ENCODE results near the gene FAM222A. TPM values are rescaled to one million over a fixed set of nuclear protein-coding genes. Genes with fewer than 3 reads are reported as not detected.
A peak's percentile ranks its signal among the peaks of the same experiment; 100 is the strongest.

Gene FAM222A
- polyA plus RNA-seq, 4 donors = 1.6 to 7.5 (median 4.7) TPM

DNA sequence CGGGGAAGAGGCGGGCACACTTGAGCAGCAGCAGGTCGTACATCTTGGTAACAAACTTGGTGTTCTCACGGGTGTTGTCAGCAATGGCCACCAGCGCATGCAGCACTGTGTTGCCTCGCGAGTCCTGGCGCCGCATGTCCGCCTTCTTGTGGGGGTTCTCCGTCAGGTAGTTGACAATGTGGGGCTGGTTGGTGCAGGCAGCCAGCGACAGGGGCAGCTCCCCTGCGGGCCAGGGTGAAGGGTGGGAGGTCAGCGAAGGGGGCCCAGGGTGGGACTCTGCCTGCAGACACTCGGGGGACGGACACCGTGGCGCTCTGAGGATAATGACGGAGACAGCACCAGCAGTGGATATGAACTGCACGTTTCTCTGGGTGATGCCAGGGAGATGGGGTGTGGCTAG is 85.1 kb downstream of the FAM222A start:
- Histone ChIP-seq H3K36me3 (ENCODE audit: control insufficient read depth in 3 of 3, insufficient read depth in 2 of 3, low read depth in 1 of 3, low read length in 3 of 3) (peaks cover 0 to 5% (median 0%) of the 10 kb centered on the region in 3 donors), H3K4me1 (ENCODE audit: control insufficient read depth in 3 of 3, insufficient read depth in 2 of 3, low read depth in 1 of 3, low read length in 2 of 3) (no peaks in the 10 kb centered on the region), H3K9me3 (ENCODE audit: control insufficient read depth in 2 of 2, insufficient read depth in 1 of 2, low read depth in 1 of 2, low read length in 1 of 2) (no peaks in the 10 kb centered on the region), H3K27ac (ENCODE audit: low read depth in 1 of 3, low read length in 2 of 3) (no peak overlapping the region), H3K4me3 (ENCODE audit: low read depth in 1 of 3, low read length in 3 of 3) (no peak overlapping the region), H3K27me3 (ENCODE audit: control insufficient read depth in 3 of 3, insufficient read depth in 3 of 3, low read length in 3 of 3) (no peaks in the 10 kb centered on the region)
- DNase-seq = no peak
- FAIRE-seq = no peak
- 84 to 89% (median 86%) methylated on average over 20 of the region's 20 CpGs for WGBS, 3 donors

DNA sequence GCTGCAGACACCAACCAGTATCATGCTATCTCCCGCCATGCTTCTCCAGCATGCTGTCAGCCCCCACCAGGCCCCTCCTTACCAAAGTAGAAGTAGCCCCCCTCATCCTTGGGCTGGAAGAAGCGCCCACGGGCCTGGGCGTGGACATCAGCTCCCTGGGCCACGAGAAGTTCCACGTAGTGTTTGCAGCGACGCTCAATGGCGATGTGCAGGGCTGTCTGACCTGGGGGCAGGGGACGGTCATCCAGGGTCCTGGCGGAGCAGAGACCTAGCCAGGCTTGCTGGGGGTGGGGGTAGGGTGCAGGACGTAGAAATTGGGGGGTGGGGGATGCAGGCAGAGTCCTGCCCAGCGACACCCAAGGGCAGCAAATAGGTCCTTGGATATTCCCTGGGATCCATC is 86.9 kb downstream of the FAM222A start:
- Histone ChIP-seq H3K27ac (ENCODE audit: low read depth in 1 of 3, low read length in 2 of 3) (no peak overlapping the region), H3K36me3 (ENCODE audit: control insufficient read depth in 3 of 3, insufficient read depth in 2 of 3, low read depth in 1 of 3, low read length in 3 of 3) (peaks cover 0 to 5% (median 0%) of the 10 kb centered on the region in 3 donors), H3K4me3 (ENCODE audit: low read depth in 1 of 3, low read length in 3 of 3) (no peak overlapping the region), H3K4me1 (ENCODE audit: control insufficient read depth in 3 of 3, insufficient read depth in 2 of 3, low read depth in 1 of 3, low read length in 2 of 3) (no peaks in the 10 kb centered on the region), H3K9me3 (ENCODE audit: control insufficient read depth in 2 of 2, insufficient read depth in 1 of 2, low read depth in 1 of 2, low read length in 1 of 2) (no peaks in the 10 kb centered on the region), H3K27me3 (ENCODE audit: control insufficient read depth in 3 of 3, insufficient read depth in 3 of 3, low read length in 3 of 3) (no peaks in the 10 kb centered on the region)
- 88 to 91% (median 89%) methylated on average over 13 of the region's 13 CpGs for WGBS, 3 donors
- FAIRE-seq (no peak), DNase-seq (no peak)

DNA sequence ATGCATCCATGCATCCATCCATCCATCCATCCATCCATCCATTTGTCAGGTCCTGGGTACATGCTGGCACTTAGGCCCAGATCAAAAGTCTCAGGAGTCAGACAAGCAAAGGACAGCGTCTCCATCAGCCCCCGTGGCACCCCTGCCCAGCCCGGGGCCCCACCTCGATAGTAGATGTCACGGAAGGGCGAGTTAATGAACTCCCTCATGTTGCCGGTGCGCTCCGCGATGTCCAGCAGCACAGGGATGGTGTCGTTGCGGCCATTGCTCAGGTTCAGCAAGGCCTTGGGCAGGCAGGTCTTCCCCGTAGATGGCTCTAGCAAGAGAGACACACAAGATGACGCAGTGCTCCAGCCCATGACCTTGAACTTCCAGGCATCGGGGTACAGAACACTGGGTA is 89.2 kb downstream of the FAM222A start:
- H3K27ac ChIP-seq (ENCODE audit: low read depth in 1 of 3, low read length in 2 of 3) = no peak overlapping the region
- FAIRE-seq = no peak
- 88 to 94% (median 90%) methylated on average over 15 of the region's 15 CpGs for WGBS, 3 donors
- no peak overlapping the region for H3K4me3 ChIP-seq (ENCODE audit: low read depth in 1 of 3, low read length in 3 of 3)
- DNase-seq = no peak
- no peaks in the 10 kb centered on the region for H3K4me1 ChIP-seq (ENCODE audit: control insufficient read depth in 3 of 3, insufficient read depth in 2 of 3, low read depth in 1 of 3, low read length in 2 of 3)
- H3K9me3 ChIP-seq (ENCODE audit: control insufficient read depth in 2 of 2, insufficient read depth in 1 of 2, low read depth in 1 of 2, low read length in 1 of 2) = no peaks in the 10 kb centered on the region
- peaks cover 0 to 5% (median 0%) of the 10 kb centered on the region in 3 donors for H3K36me3 ChIP-seq (ENCODE audit: control insufficient read depth in 3 of 3, insufficient read depth in 2 of 3, low read depth in 1 of 3, low read length in 3 of 3)
- H3K27me3 ChIP-seq (ENCODE audit: control insufficient read depth in 3 of 3, insufficient read depth in 3 of 3, low read length in 3 of 3) = no peaks in the 10 kb centered on the region

DNA sequence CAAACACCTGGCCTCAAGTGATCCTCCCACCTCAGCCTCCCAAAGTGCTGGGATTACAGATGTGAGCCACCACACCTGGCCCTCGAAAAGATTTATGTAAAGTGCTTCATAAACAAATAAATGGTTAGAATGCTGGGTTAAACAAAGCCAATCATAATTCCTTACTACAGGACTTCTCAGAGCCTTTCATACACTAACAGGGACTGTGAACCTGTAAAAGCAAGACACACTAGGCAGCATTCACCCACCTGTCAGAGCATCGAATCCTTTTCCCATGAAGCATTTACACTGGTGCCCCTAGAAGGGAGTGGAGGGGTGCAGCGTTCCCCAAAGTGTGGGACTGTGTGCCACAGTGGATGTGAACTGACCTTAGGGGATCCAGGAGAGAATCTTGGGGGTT is 90.1 kb downstream of the FAM222A start:
- Histone ChIP-seq H3K4me1 (ENCODE audit: control insufficient read depth in 3 of 3, insufficient read depth in 2 of 3, low read depth in 1 of 3, low read length in 2 of 3) (no peaks in the 10 kb centered on the region), H3K4me3 (ENCODE audit: low read depth in 1 of 3, low read length in 3 of 3) (no peak overlapping the region), H3K27ac (ENCODE audit: low read depth in 1 of 3, low read length in 2 of 3) (no peak overlapping the region), H3K36me3 (ENCODE audit: control insufficient read depth in 3 of 3, insufficient read depth in 2 of 3, low read depth in 1 of 3, low read length in 3 of 3) (peaks cover 0 to 2% (median 0%) of the 10 kb centered on the region in 3 donors), H3K27me3 (ENCODE audit: control insufficient read depth in 3 of 3, insufficient read depth in 3 of 3, low read length in 3 of 3) (no peaks in the 10 kb centered on the region), H3K9me3 (ENCODE audit: control insufficient read depth in 2 of 2, insufficient read depth in 1 of 2, low read depth in 1 of 2, low read length in 1 of 2) (no peaks in the 10 kb centered on the region)
- FAIRE-seq (no peak), DNase-seq (no peak)
- whole genome bisulfite sequencing, 3 donors = 69 to 89% (median 69%) methylated on average over 3 of the region's 3 CpGs

DNA sequence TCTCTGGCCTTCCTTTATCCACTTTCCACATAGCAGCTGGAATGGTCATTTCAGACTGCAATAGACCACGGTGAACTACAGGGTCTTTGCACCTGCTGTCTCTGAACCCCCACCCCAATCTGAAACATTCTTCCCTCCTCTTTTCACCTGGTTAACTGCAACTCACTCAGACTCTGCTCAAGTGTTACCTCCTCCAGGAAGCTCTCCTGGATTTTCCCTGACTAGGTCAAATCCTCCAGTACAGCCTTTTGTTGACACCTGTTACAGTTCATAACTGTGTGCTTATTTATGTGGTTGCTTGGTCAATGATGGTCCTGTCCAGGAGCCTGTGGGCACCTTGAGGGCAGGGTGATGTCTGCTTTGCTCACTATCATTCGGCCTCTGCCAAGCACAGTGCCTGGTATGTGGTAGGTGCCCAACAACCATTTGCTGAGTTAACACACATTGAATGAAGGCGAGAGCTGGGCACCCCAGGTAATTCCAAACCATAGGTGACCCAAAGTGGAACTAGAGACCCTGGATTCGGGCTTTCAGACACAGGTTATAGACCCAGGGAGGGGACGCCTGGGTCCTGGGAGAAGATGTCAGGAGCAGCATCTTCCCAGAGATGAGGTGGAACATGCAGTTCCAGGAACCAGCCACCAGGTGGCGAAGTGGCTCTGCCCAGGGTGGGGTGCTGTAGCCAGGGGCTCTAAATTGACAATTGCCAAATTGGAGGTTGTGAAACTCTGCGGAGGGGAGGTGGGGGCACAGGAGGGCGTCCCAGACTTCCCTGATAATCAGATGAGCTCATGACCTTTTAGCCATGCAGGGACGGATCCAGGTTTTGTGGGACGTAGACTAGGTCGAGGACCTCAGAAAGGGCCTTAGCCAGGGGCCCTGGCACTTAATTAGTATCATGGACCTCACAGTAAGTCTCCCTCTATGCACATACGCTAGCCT is 91.5 kb downstream of the FAM222A start:
- H3K4me1 ChIP-seq (ENCODE audit: control insufficient read depth in 3 of 3, insufficient read depth in 2 of 3, low read depth in 1 of 3, low read length in 2 of 3) = no peaks in the 10 kb centered on the region
- peak; percentile 49 to 72 for DNase-seq
- no peak overlapping the region for H3K4me3 ChIP-seq (ENCODE audit: low read depth in 1 of 3, low read length in 3 of 3)
- no peaks in the 10 kb centered on the region for H3K9me3 ChIP-seq (ENCODE audit: control insufficient read depth in 2 of 2, insufficient read depth in 1 of 2, low read depth in 1 of 2, low read length in 1 of 2)
- H3K36me3 ChIP-seq (ENCODE audit: control insufficient read depth in 3 of 3, insufficient read depth in 2 of 3, low read depth in 1 of 3, low read length in 3 of 3) = peaks cover 0 to 2% (median 0%) of the 10 kb centered on the region in 3 donors
- no peak for FAIRE-seq
- H3K27ac ChIP-seq (ENCODE audit: low read depth in 1 of 3, low read length in 2 of 3) = no peak overlapping the region
- no peaks in the 10 kb centered on the region for H3K27me3 ChIP-seq (ENCODE audit: control insufficient read depth in 3 of 3, insufficient read depth in 3 of 3, low read length in 3 of 3)
- 41 to 43% (median 42%) methylated on average over 12 of the region's 12 CpGs for WGBS, 3 donors

DNA sequence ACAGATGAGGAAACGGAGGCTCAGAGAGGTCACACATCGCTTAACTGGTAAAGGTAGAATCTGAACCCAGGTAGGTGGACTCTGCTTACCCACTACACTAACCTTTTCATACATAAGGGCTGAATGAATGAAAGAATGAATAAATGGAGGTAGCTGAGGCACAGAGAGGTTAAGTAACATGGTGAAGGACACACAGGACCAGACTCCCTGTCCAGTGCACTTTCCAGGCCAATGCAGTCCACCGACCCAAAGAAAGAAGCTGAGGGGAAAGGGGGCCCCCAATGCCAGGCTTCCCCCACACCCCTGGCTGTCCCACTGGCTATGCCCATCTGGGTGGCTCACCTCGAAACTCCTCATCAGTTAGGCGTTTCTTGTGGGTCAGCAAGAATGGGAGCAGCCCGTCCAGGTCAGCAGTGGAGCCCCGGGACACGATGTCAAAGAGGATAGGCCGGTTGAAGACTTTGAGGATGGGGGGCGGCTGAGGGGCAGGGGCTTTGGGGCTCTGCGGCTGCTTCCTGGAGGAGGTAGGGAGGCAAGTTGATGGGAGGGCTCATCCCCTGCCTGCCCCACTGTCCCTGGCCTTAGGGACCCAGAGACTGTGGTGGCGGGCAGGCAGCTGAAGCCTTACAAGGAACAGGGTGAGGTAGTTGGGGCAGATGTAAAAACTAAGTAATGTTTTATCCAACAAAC is 94.5 kb downstream of the FAM222A start:
- FAIRE-seq (no peak), DNase-seq (no peak)
- WGBS, 3 donors = 93 to 95% (median 93%) methylated on average over 11 to 12 of the region's 12 CpGs

DNA sequence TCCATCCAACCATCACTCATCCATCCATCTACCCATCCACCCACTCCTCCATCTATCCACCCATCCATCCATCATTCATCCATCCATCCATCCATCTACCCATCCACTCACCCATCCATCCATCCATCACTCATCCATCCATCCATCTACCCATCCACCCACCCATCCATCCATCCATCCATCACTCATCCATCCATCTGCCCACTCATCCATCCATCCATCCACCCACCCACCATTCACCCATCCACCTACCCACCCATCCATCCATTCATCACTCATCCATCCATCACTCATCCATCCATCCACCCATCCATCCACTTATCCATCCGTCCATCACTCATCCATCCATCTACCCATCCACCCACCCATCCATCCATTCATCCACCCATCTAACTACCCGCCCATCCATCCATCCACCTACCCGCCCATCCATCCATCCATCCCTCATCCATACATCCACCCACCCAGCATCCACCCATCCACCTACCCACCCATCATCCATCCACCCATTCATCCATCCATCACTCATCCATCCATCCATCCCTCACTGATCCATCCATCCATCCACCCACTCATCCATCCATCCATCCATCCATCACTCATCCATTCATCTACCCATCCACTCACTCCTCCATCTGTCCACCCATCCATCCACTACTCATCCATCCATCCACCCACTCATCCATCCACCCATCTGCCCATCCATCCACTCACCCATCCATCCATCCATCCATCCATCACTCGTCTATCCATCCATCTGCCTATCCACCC is 95.4 kb downstream of the FAM222A start:
- H3K36me3 ChIP-seq (ENCODE audit: control insufficient read depth in 3 of 3, insufficient read depth in 2 of 3, low read depth in 1 of 3, low read length in 3 of 3) = no peaks in the 10 kb centered on the region
- H3K9me3 ChIP-seq (ENCODE audit: control insufficient read depth in 2 of 2, insufficient read depth in 1 of 2, low read depth in 1 of 2, low read length in 1 of 2) = no peaks in the 10 kb centered on the region
- DNase-seq (no peak), FAIRE-seq (no peak)
- WGBS, 3 donors = 90 to 94% (median 92%) methylated on average over 4 of the region's 4 CpGs
- no peaks in the 10 kb centered on the region for H3K27me3 ChIP-seq (ENCODE audit: control insufficient read depth in 3 of 3, insufficient read depth in 3 of 3, low read length in 3 of 3)
- H3K4me1 ChIP-seq (ENCODE audit: control insufficient read depth in 3 of 3, insufficient read depth in 2 of 3, low read depth in 1 of 3, low read length in 2 of 3) = no peaks in the 10 kb centered on the region
- H3K4me3 ChIP-seq (ENCODE audit: low read depth in 1 of 3, low read length in 3 of 3) = no peak overlapping the region
- no peak overlapping the region for H3K27ac ChIP-seq (ENCODE audit: low read depth in 1 of 3, low read length in 2 of 3)

More for the DNA sequence above, 94.5 kb downstream of the FAM222A start:
- Histone ChIP-seq H3K27ac (ENCODE audit: low read depth in 1 of 3, low read length in 2 of 3) (no peak overlapping the region), H3K4me1 (ENCODE audit: control insufficient read depth in 3 of 3, insufficient read depth in 2 of 3, low read depth in 1 of 3, low read length in 2 of 3) (no peaks in the 10 kb centered on the region), H3K27me3 (ENCODE audit: control insufficient read depth in 3 of 3, insufficient read depth in 3 of 3, low read length in 3 of 3) (no peaks in the 10 kb centered on the region), H3K4me3 (ENCODE audit: low read depth in 1 of 3, low read length in 3 of 3) (no peak overlapping the region), H3K9me3 (ENCODE audit: control insufficient read depth in 2 of 2, insufficient read depth in 1 of 2, low read depth in 1 of 2, low read length in 1 of 2) (no peaks in the 10 kb centered on the region), H3K36me3 (ENCODE audit: control insufficient read depth in 3 of 3, insufficient read depth in 2 of 3, low read depth in 1 of 3, low read length in 3 of 3) (no peaks in the 10 kb centered on the region)

DNA sequence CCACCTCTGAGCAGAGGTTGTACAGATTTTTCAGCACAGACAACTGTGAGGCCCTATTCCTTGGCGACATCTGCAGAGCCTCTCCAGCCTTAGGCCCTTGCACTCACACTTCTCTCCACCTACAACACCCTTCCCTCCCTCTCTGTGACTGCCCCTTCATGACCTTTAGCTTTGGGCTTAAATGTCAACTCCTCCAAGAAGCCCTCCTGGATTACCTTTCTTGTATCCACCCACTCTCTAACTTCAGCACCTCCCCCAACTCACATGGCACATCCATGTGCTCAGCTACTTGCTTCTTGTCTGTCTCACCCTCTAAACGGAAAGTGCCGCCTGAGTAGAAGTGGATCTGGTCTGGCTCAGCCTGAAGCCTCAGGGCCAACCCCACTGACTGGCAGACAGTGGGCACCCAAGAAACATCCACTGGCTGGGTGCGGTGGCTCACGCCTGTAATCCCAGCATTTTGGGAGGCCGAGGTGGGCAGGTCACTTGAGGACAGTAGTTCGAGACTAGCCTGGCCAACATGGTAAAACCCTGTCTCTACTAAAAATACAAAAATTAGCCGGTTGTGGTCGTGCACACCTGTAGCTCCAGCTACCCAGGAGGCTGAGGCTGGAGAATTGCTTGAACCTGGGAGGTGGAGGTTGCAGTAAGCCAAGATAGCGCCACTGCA is 97.5 kb downstream of the FAM222A start:
- Histone ChIP-seq H3K9me3 (ENCODE audit: control insufficient read depth in 2 of 2, insufficient read depth in 1 of 2, low read depth in 1 of 2, low read length in 1 of 2) (no peaks in the 10 kb centered on the region), H3K36me3 (ENCODE audit: control insufficient read depth in 3 of 3, insufficient read depth in 2 of 3, low read depth in 1 of 3, low read length in 3 of 3) (no peaks in the 10 kb centered on the region), H3K4me3 (ENCODE audit: low read depth in 1 of 3, low read length in 3 of 3) (no peak overlapping the region), H3K4me1 (ENCODE audit: control insufficient read depth in 3 of 3, insufficient read depth in 2 of 3, low read depth in 1 of 3, low read length in 2 of 3) (no peaks in the 10 kb centered on the region), H3K27ac (ENCODE audit: low read depth in 1 of 3, low read length in 2 of 3) (no peak overlapping the region), H3K27me3 (ENCODE audit: control insufficient read depth in 3 of 3, insufficient read depth in 3 of 3, low read length in 3 of 3) (peaks cover 0 to 2% (median 0%) of the 10 kb centered on the region in 3 donors)
- DNase-seq (no peak), FAIRE-seq (no peak)
- 84 to 91% (median 85%) methylated on average over 10 of the region's 10 CpGs for WGBS, 3 donors

Measured in small intestine (tissue), 7 donors.